Measurements from ENCODE around the gene DPH3.

DNA sequence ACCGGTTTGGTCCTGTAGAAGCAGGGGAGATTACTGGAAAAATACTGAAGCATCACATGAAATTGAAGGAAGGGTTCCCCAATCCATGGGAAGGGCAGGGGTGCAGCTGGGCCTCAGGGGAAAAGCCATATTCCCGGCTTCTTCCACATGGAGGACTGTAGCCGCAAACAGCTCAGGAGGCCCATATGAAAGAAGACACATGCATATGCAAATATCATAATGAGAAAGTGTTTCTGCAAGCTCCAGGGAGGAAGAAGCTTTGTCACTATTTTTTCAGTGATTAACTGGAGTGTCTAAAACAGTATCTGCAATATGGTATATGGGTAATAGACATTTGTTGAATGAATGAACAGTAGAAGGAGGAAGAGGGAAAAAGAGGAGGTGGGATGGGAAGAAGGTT lies 19.1 kb downstream of the DPH3 start:
- TF ChIP-seq, protein P1, sequence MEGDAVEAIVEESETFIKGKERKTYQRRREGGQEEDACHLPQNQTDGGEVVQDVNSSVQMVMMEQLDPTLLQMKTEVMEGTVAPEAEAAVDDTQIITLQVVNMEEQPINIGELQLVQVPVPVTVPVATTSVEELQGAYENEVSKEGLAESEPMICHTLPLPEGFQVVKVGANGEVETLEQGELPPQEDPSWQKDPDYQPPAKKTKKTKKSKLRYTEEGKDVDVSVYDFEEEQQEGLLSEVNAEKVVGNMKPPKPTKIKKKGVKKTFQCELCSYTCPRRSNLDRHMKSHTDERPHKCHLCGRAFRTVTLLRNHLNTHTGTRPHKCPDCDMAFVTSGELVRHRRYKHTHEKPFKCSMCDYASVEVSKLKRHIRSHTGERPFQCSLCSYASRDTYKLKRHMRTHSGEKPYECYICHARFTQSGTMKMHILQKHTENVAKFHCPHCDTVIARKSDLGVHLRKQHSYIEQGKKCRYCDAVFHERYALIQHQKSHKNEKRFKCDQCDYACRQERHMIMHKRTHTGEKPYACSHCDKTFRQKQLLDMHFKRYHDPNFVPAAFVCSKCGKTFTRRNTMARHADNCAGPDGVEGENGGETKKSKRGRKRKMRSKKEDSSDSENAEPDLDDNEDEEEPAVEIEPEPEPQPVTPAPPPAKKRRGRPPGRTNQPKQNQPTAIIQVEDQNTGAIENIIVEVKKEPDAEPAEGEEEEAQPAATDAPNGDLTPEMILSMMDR (IDR thresholded peaks at IDR 0.05; ENCODE audit: poor library complexity) = no peak
- no peak for TF ChIP-seq EZH2 (IDR thresholded peaks at IDR 0.05; ENCODE audit: borderline replicate concordance)
